BJ (cell line): ENCODE measurements around the gene HOXD13. TPM values are rescaled to one million over a fixed set of nuclear protein-coding genes. Genes with fewer than 3 reads are reported as not detected.

ENCODE experiments used
- CTCF ChIA-PET: fragments of 350-600 bp; formaldehyde crosslinking; extraction: SDS; loops from one replicate; lab custom pipeline; 2021; ENCODE audit warnings: antibody characterized with exemption, inconsistent platforms; lab: Yijun Ruan, JAX
- POLR2A ChIA-PET: fragments of 300-600 bp; sonication (Branson Sonifier 250); formaldehyde crosslinking; extraction: SDS; loops from one replicate; lab custom pipeline; 2021; ENCODE audit warnings: antibody characterized with exemption; lab: Charles Lee
- DNase-seq: peaks from one replicate; pipeline ENCODE4 v3.0.0-alpha.2; 2011; ENCODE audit warnings: low read depth
- H3K27me3 ChIP-seq: 2 replicates; pipeline ENCODE4 v1.6.0; 2011; ENCODE audit warnings: low read length; ENCODE audit not compliant: control insufficient read depth, insufficient read depth
- H3K36me3 ChIP-seq: 2 replicates; pipeline ENCODE4 v1.5.1; 2011; ENCODE audit warnings: low read length; ENCODE audit not compliant: control insufficient read depth, insufficient read depth
- H3K4me3 ChIP-seq: 2 replicates; pipeline ENCODE4 v1.5.1; 2011; ENCODE audit warnings: low read depth, mild to moderate bottlenecking, control low read depth, low read length
- polyA plus RNA-seq: library from polyadenylated mRNA; depleted of rRNA; stranded (reverse); fragments of >200 nt; gene quantifications from 2 replicates; pipeline ENCODE4 v1.2.3, GENCODE V29; 2011
- TF ChIP-seq, protein P1 (sequence below): IDR thresholded peaks from 2 replicates; pipeline ENCODE4 v1.5.1; 2011; ENCODE audit warnings: low read depth, mild to moderate bottlenecking, control low read depth, inconsistent platforms, low read length, moderate library complexity; ENCODE audit not compliant: insufficient read depth

HOXD13 gene
- polyA plus RNA-seq, 1 experiment, result 0.43 TPM

DNA sequence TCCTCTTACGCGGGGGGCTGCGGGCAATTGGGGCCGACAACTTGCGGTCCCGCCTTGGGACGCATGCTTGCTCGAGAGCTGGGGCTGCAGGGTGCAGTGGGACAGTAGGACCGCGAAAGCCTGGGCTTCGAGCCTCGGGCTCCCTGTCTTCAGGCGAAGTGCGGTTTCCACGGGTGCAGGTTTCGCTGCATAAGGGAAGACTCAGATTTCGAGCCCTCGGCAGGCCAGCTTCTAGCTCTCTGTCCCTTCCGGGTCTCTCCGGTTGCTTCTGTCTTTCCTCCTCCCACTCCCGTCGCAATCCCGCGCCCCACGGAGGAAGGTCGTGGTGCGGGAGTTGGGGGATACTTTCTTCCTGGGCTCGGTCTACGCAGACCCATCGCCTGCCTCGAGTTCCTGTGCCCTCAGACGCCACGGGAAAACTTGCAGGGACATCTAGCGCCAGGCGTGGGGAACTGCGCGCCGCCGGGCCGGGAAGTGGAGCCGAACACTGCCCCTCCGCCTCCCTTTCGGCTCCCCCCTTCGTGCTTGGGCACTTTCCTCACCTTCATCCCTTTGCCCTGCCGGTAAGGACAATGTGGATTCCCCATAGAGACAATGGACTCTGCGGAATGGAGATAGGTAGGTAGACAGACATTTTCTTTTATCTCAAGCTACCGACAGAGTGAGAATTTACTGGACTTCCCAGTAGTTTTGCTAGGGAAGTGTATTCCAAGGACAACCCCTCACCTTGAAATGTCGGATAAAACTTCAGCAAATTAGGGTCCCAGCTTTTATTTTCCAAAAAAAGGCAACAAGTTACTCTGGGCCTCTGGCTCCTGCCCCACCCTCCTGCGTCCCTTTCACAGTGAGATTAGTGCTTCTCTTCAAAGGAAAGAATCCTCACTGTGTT lies 4.2 kb upstream of the HOXD13 start:
- ChIA-PET POLR2A (no interaction called here), CTCF (interaction anchor here (0.6 to 3.4 kb wide), 19 partner anchors 8 to 849 kb away, joined by 3 to 60 read pairs (median 6); partner anchors contain the start of gene LNPK)
- H3K36me3 ChIP-seq, result no peaks in the 10 kb centered on the region
- peak overlapping the region; percentile 33 for H3K4me3 ChIP-seq
- DNase-seq, result no peak
- peaks cover 49% of the 10 kb centered on the region for H3K27me3 ChIP-seq
- TF ChIP-seq, protein P1, sequence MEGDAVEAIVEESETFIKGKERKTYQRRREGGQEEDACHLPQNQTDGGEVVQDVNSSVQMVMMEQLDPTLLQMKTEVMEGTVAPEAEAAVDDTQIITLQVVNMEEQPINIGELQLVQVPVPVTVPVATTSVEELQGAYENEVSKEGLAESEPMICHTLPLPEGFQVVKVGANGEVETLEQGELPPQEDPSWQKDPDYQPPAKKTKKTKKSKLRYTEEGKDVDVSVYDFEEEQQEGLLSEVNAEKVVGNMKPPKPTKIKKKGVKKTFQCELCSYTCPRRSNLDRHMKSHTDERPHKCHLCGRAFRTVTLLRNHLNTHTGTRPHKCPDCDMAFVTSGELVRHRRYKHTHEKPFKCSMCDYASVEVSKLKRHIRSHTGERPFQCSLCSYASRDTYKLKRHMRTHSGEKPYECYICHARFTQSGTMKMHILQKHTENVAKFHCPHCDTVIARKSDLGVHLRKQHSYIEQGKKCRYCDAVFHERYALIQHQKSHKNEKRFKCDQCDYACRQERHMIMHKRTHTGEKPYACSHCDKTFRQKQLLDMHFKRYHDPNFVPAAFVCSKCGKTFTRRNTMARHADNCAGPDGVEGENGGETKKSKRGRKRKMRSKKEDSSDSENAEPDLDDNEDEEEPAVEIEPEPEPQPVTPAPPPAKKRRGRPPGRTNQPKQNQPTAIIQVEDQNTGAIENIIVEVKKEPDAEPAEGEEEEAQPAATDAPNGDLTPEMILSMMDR, result peak; percentile 93

DNA sequence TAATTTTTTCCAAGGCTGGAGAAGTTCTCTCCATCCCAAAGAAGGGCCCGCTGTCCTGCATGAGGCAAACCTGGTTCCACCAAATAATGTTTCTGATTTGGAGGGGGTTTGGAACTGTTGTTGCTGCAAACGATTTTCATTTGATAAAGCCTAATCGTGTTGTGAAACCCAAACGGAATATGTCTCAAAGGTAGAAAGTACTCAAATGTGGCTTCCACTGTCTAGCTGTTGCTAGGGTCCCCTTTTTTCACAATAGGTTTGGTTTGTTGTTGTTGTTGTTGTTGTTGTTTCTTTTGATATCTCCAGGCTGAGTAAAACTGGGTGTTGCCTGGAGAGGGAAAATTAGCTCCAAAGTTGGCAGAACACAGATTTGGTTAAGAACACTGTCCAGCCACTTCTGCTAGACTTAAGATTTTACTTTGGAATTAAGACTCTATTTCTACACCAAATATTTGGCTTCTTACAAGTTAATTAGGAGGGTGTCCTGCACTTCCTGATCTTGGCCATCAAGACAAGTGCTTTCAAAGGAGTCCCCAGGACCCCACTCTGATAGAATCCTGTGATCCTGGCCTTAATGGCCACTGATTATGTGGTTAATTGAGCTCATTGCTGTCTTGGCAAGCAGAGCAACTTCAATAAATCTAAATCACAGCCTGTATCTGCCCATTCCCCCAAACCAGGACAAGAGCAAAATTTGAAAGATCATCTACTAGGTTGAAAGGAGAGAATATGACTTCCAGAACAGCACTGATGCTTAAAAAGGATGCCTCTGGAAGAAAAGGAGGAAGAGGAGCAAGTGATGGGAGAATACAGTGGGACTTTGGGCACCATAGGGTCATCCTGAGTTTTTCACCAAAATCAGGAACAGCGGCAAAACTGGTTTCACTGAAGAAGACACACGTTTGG lies 3.3 kb upstream of the HOXD13 start:
- ChIA-PET POLR2A (no interaction called here), CTCF (interaction anchor here (0.6 to 3.4 kb wide), 15 partner anchors 8 to 838 kb away, joined by 3 to 60 read pairs (median 7); partner anchors contain the start of gene LNPK)
- DNase-seq, result no peak
- TF ChIP-seq, protein P1, result no peak
- peaks cover 45% of the 10 kb centered on the region for H3K27me3 ChIP-seq
- H3K4me3 ChIP-seq, result no peak overlapping the region
- H3K36me3 ChIP-seq, result no peaks in the 10 kb centered on the region

DNA sequence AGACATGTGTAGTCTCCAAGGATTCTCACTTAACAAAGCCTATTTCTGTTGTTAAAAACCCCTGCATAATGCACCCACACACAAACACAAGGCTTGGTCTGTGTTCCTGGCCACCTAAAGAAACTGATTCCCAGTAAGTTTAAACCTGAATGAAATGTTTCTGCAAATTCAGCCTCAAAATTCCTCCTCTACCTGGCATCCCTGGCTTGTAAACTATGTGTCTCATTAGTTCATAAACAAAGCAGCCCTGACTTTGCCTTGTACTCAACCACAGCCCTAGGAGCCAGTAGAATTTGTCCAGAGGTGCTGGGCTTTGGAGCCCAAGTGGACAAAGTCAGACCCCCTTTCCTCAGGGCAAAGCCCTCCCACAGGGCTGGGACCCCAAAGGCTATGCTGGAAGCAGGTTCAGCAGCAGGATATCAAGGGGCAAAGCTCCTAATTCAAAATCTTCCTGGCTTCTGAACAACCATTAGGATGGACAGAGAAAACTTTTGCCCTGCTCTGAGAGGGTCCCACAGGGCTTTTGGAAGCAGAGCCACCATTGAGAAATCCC lies 2.6 kb upstream of the HOXD13 start:
- DNase-seq, result no peak
- no peaks in the 10 kb centered on the region for H3K36me3 ChIP-seq
- TF ChIP-seq, protein P1, result no peak
- ChIA-PET POLR2A (no interaction called here), CTCF (interaction anchor here (0.6 to 3.4 kb wide), 3 partner anchors 8 to 403 kb away, joined by 3 to 60 read pairs (median 7); no protein-coding TSS in a partner anchor)
- H3K27me3 ChIP-seq, result peaks cover 47% of the 10 kb centered on the region
- no peak overlapping the region for H3K4me3 ChIP-seq

DNA sequence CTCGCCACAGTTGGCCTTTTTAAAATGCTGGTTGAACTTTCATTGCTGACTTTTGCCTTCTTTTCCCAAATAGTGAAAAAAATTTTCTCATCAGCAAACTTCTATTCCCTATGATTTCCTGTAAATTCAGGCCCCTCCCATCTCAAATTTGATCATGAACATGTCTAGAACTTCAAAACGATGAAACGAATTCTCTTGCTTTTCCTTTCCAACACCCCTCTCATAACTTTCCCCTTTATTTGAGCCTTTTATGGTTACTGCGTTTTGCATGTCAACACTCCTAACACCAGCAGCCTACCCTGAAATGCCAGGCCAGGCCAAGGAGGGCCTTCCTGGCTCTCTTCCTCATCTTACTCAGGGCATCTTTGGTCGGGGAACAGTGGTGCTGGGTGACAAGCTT lies 1.7 kb upstream of the HOXD13 start:
- ChIA-PET CTCF (interaction anchor here (0.8 to 0.9 kb wide), 2 partner anchors 11 to 404 kb away, joined by 4 to 5 read pairs; no protein-coding TSS in a partner anchor), POLR2A (no interaction called here)
- Histone ChIP-seq H3K4me3 (no peak overlapping the region), H3K27me3 (peaks cover 40% of the 10 kb centered on the region), H3K36me3 (no peaks in the 10 kb centered on the region)
- TF ChIP-seq, protein P1, result no peak
- DNase-seq, result no peak
